Melanocyte of skin (primary cell): ENCODE data around the gene RBMXL2. TPM values are rescaled to one million over a fixed set of nuclear protein-coding genes. Genes with fewer than 3 reads are reported as not detected.

Experiments used
- total RNA-seq, 2 donors: library from RNA; depleted of rRNA; stranded (reverse); fragments of >200 nt; gene quantifications; 2 replicates each; pipeline ENCODE4 v1.2.3, GENCODE V29; 2012

RBMXL2 gene
- total RNA-seq: not detected

GRCh38 chr11:7088921-7089320 is at the start of gene RBMXL2:
TSS of gene RBMXL2 (plus strand) at chr11:7088998. CDS start at chr11:7089121, 123 bp downstream.

Other genes with a start within 250 kb of the RBMXL2 start
- not detected for gene OR10A5, start 243.3 kb upstream of the RBMXL2 start, total RNA-seq
- gene OR10A2, start 225.9 kb upstream of the RBMXL2 start, total RNA-seq: not detected
- not detected for gene OR10A4, start 212.4 kb upstream of the RBMXL2 start, total RNA-seq
- gene OR2D2, start 196.5 kb upstream of the RBMXL2 start, total RNA-seq: under 1 TPM; 0.69 to 1.00 TPM
- gene OR2D3, start 168.0 kb upstream of the RBMXL2 start, total RNA-seq: not detected
- gene ZNF215, start 162.6 kb upstream of the RBMXL2 start, total RNA-seq: 1 to 10 TPM; 4.5 to 7.7 TPM
- gene ZNF214, start 68.7 kb upstream of the RBMXL2 start, total RNA-seq: 1 to 10 TPM; 2.0 to 2.1 TPM
- under 1 TPM; under 0.01 to 0.34 TPM for gene NLRP14, start 68.5 kb upstream of the RBMXL2 start, total RNA-seq
- gene SYT9, start 162.9 kb downstream of the RBMXL2 start, total RNA-seq: under 1 TPM in 1 of 2 donors, not detected in 1; under 0.01 TPM